Raji (cell line): Measurements from ENCODE around the gene LPP.

ENCODE experiments used
- POLR2A ChIP-seq: IDR thresholded peaks from 2 replicates; pipeline ENCODE4 v1.6.1; 2011; ENCODE audit warnings: low read depth, low read length, control low read depth; ENCODE audit not compliant: insufficient read depth

The LPP gene

DNA sequence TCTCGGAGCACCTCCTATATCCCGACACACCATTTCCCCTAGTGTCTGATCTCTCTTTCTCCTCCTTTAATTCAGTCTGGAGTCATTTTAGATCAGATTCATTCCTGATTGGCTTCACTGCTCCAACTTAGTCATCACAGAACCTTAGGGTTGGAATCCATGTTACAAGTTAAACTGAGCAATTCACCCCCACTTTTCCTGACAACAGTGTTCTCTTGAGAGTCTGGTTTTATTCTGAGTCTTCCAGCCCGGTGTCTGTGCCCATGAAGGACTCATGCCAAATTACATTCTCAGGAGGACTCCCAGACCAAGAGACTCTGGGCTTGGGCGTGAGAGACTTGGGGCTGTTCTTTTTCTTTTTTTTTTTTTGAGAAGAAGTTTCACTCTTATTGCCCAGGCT lies 57.5 kb downstream of the LPP start:
- no peak for TF ChIP-seq POLR2A

DNA sequence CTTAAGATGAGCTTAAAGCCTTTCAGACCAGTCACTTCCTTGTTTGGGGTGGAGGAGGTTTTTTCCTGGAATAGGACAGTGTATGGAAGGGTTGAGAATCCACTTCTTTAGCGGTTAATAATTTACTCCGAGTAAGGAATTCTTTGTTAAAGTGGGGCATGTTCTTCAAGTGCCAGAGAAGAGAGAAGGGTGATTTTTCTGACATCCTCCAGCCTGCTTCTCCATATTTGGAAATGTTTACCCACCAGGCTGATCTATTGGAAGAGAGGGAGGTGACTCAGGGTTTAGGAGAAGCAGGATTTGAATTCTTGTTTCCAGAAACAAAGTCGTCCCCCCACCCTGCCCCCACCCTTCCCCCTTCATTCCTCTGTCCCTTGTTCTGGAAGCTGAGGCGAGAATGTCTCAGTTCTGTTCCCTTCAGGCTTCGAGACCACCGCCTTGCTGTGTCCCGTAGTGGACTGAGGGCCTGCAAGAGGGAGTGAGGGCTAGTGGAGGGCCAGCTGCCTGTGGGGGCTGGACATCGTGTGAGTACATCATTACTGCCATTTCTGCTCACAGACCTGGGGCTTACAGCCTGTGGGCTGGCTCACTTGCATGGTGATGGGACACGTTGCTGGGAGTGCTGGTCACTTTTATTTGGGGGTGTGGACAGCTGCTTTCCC lies 58.5 kb downstream of the LPP start:
- no peak for TF ChIP-seq POLR2A

DNA sequence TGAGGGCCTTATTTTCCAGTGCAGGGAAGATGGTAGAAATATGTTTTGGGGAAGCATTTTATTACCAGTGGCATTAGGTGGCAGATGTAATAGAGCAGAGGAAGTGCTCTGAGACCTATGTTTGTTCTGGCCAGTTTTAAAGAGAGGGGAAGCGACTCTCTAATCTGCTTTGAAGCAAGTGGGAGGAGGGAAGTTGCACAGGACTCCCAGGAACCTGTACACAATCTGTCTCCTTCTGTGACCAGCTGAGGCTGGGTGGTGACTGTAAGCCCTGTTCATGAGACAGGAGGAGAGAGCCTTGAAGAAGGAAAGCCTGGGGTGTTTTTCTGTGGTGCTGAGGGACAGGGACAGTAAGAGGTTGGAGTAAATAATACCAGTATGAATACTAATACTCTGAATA lies 60.5 kb downstream of the LPP start:
- TF ChIP-seq POLR2A, result no peak

DNA sequence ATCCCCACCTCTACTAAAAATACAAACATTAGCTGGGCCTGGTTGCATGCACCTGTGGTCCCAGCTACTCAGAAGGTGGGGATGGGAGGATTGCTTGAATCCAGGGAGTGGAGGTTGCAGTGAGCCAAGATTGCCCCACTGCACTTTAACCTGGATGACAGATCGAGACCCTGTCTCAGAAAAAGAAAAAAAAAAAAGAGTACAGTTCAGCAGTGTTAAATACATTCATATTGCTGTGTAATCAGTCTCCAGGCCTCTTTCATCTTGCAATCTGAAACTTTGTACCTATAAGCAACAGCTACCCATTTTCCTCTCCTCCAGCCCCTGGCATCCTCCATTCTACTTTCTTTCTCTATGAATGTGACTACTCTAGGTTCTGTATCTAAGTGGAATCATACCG lies 61.2 kb downstream of the LPP start:
- no peak for TF ChIP-seq POLR2A

DNA sequence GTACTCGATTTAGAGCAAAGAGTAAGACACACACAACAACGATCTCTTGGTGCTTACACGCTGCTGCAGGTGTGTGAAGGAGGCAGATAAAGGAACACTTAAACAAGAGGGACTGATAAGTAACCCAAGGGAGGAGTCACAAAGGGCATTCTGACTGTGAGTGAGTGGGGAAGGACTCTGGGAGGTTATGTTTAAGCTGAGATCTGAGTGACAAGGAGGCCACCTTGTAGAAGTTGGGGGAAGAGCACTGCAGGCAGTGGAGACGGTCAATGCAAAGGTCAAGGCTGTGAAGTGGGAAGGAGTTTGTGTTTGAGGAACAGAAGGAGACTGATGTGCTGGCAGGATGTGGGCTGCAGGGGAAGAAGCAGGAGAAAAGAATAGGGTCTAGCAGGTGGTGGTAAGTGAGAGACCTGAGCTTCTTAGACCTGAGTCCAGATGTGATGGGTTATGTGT lies 63.1 kb downstream of the LPP start:
- no peak for TF ChIP-seq POLR2A

DNA sequence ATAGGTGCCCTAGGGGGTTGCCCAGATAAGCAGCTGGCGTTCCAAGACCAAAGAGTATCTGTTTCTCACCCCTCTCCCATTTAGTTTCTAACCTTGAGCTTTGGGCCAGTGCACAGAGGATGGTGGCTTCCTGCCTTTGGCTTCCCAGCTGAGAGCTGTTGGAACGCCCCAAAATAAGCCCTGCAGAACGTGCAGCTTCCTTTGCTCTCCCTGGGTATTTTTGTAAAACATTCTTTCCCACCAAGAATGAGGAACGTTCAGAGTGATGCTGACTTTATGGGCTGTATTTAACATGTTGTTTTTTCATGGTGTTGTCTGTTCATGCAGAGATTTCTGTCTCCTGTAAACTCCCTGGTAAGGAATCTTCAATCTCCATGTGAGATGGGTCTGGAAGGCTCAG lies 63.8 kb downstream of the LPP start:
- TF ChIP-seq POLR2A, result no peak

DNA sequence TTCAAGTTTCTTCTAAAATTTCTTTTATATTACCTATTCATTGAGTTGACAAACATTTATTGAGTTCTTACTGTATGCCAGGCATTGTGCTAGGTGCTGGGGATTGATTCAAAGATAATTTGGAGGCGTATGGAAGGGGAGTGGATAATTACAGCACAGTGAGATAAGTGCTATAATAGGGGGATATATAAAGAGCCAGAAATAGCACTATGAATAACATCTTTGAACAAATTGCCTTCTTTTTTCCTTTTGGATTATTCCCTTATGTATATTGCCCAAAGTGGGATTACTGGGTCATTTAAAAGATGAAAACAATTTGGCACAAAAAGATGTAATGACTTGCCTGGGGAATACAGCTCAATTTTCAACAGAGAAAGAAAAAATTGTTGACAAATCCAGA lies 64.6 kb downstream of the LPP start:
- no peak for TF ChIP-seq POLR2A

DNA sequence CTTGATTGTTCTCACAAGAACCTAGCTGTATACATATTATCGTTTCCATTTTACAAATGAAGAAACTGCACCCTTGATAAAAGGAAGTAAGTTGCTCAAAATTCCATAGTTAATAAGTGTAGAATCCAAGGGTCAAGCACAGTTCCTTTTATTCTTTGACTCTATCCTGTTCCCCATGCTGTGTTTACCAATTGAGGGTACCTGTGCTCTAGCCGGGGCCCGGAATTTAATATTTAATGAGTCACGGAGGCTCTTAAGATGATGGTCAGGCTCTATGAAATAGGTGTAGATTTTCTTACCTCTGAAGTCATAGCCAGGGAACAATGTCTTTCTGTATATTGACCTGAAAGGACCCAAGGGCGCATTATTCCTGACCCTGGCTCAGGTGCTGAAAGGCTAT lies 65.2 kb downstream of the LPP start:
- TF ChIP-seq POLR2A, result no peak

DNA sequence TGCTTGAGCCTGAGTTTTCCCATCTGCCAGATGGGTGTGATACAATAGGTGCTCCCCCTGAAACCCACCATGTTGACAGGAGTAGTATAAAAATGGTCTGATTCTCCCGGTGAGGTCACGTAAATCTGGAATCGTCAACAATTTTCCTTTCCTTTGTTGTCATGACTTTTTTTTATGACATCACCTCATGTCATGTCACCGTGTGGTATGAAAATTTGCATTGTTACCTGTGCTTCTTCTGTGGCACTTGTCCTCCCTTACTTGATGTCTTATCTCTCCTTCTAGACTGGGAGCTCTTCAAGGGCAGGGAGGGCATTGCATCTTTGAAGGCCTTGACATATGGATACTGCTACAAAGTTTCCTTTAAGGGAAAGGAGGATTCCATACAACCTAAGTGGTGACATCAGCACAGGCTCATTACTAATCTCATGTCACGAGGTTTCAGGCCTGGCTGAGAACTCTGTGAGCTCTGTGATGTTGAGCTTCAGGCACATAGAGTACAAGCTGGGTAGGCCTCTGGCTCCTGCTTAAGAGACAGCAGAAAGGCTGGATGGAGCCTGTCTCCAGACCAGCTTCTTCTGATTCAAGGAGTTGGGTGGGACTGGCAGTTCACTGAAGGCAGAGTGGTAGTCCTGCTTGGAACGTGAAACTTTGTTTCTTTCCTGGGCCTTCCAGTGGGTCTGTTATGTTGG lies 66.3 kb downstream of the LPP start:
- TF ChIP-seq POLR2A, result no peak

DNA sequence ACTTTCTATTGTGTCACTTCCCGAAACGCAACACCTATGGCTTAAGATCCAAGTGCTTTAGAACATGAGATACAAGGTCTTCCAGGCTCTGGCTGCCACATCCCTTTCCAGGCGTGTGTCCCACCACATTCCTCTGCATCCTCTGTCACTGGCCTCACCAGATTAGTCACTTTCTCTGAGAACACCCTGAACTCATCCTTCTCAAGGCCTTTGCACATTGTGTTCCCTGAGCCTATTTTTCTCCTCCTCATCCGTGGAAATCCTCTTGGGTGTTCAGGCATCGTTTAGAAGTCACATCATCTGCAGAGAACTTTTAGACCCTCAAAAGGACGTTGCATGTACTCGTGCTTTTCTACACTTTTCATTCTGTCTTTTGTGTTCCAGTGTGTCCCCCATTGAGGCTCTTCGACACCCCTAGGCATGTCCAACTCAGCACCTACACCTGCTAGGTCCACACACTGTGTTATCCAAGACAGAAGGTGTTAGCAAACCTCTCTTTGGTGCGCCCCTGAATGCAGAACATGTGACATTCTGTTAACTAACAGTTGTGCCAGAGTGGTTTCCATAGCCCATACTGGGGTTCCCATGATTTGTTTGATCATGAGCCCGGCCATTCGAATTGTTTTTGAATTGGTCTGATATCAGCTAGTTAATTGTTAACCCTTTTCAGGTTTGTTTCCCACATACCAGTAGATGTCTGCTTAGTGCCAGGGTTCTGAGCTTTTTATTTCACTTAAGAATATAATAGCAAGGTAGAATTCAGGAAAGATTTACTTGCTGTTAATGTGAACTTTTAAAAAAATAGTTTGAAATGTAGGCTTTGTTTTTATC lies 67.2 kb downstream of the LPP start:
- no peak for TF ChIP-seq POLR2A

DNA sequence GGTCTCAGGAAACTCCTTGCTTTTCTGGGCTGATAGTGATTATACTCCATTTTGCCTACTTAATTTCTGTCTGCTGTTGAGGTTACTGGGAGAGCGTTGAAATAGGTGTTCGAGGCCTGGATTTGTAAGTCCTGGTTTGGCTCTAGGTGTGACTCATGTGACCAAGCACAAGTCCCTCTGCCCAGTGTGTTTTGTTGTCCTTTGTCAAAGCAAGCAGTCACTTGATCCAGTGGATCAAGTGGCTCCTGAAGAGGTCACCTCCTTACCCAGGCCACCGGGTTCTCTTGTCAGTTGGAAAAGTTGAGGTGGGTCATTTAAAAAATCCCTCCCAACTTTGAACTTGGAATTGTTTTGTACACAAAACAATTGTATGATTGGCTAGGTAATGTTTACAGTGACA lies 70.0 kb downstream of the LPP start:
- no peak for TF ChIP-seq POLR2A

DNA sequence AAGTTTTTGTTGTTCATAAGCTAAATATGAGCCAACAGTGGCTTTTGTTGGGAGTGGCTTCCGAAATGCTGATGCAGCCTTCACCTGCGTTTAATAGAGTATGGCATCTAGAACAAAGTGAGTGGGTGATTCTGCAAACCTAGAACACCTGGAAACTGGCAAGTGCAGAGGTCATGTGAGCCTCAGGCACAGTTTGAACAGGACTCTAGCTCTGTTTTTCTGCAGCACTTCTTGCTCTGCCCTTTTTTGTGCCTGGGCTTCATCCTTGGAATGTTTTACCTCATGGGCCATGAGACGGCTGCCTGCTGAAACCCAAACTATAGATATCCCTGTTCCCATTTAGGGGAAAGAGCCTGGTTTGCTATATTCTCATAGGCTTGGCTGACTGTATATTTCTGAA lies 73.5 kb downstream of the LPP start:
- TF ChIP-seq POLR2A, result no peak

DNA sequence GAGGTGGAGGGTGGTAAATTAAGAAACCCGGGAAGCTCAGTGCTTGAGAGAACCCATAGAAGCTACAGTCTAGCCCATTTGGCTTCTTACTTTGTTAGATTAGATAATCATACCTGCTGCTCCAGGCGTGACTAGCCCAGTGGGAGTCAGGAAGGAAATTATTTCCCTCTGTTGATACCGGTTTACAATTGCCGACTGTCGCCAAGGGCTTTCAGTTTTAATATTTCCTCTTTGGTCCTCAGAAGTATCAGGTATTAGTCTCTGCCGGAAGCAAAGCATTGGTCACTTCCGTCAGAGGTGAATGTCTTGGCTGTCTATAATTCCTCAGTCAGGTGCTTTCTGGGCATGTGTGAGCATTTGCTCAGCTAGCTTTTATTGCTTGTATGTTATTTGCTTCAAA lies 75.2 kb downstream of the LPP start:
- TF ChIP-seq POLR2A, result no peak

DNA sequence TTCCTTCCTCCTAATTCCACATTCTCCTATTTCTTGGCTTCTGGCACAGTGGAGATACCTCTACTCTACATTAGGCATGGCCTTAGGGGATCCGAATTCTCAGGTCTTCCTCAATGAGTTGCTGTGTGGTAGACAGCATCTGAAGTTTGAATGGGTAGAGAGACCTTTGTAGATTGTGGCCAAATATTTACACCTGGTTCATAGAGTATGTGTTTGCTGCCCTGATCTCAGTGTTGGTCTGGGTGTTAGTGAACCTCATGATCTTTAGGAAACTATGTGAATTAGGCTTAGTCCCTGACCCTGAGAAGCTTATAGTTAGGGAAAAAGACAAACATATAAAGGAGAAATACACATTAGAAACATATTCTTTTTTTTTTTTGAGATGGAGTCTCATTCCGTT lies 75.8 kb downstream of the LPP start:
- TF ChIP-seq POLR2A, result no peak

DNA sequence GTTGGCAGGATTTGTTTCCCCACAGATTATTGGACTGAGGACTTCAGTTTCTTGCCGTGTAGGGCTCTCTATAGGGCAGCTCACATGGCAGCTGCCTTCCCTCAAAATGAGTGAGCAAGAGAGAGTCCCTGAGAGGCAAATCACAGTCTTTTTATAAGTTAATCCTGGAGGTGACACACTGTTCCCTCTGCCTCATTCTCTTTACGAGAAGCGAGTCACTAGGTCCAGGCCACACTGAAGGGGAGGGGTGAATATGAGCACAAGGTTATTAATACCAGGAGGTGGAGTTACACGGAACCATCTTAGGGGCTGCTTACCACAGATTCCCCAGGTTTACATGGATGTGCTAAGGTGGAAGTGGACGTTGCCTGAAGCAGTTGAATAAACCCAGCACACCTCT lies 77.0 kb downstream of the LPP start:
- TF ChIP-seq POLR2A, result no peak

DNA sequence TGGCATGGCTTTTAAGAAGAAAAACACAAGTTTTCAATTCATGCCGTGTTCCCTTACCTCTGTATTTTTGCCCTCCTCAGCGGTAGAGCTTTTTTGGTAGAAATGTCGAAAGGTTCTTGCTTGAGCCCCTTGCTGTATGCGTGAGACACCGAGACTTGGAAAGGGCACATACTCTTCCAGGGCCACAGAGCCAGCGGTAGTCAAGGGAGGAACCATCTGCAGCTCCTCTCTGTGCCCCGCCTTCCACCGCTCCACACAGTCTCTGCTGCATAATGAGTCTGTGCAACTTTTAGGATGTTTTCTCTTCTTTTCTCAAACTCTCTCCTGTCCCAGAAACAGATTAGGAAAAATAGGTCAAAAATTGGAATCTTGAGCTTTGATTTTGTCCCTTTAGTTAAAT lies 77.5 kb downstream of the LPP start:
- no peak for TF ChIP-seq POLR2A
